Measurements from ENCODE around the gene CD44. TPM values are rescaled to one million over a fixed set of nuclear protein-coding genes. Genes with fewer than 3 reads are reported as not detected.

Gene CD44
- total and polyA plus RNA-seq, 2 experiments from 2014 or later = 405 to 519 TPM

GRCh38 chr11:35112846-35113105 lies 26.2 kb upstream of the CD44 start:
- no peaks in the 10 kb centered on the region for H3K36me3 ChIP-seq (ENCODE audit: low read depth)
- H2AFZ ChIP-seq = no peak overlapping the region
- no peaks in the 10 kb centered on the region for H3K79me2 ChIP-seq (ENCODE audit: insufficient read depth)
- no peak overlapping the region for H3K4me3 ChIP-seq
- in situ Hi-C loops (cut with MboI) = no loop called here
- no peak overlapping the region for H3K27ac ChIP-seq
- H3K4me1 ChIP-seq (ENCODE audit: insufficient read depth) = peaks cover 21% of the 10 kb centered on the region
- no peaks in the 10 kb centered on the region for H4K20me1 ChIP-seq (ENCODE audit: insufficient read depth)
- H3K9ac ChIP-seq = no peak overlapping the region
- H3K9me3 ChIP-seq (ENCODE audit: low read depth) = no peaks in the 10 kb centered on the region
- H3K4me2 ChIP-seq (ENCODE audit: unreplicated experiment) = no peak overlapping the region
- no peaks in the 10 kb centered on the region for H3K27me3 ChIP-seq (replicated peaks; ENCODE audit: insufficient read depth)
- DNase-seq = no peak
- no peaks in the 10 kb centered on the region for H3K9me2 ChIP-seq (ENCODE audit: insufficient read depth)
- TF ChIP-seq EZH2 (IDR thresholded peaks at IDR 0.05; ENCODE audit: insufficient read depth, poor library complexity, severe bottlenecking) = no peak
- no peak for TF ChIP-seq EZH2phosphoT487 (IDR thresholded peaks at IDR 0.05; ENCODE audit: insufficient read depth, low read depth)
- peaks cover 25% of the 10 kb centered on the region for H3F3A ChIP-seq (ENCODE audit: insufficient read depth)
- 100% methylated on average over 1 of the region's 1 CpG for WGBS, 2 experiments (ENCODE audit: low coverage in 1 of 2, low lambda C conversion rate in 2 of 2, missing lambda C conversion rate in 2 of 2)

- H3K4me1 ChIP-seq (ENCODE audit: insufficient read depth) = peaks cover 21% of the 10 kb centered on the region
- TF ChIP-seq EZH2 (IDR thresholded peaks at IDR 0.05; ENCODE audit: insufficient read depth, poor library complexity, severe bottlenecking) (no peak), EZH2phosphoT487 (IDR thresholded peaks at IDR 0.05; ENCODE audit: insufficient read depth, low read depth) (no peak)
- H3K4me3 ChIP-seq = no peak overlapping the region
- H3K4me2 ChIP-seq (ENCODE audit: unreplicated experiment) = no peak overlapping the region
- H3K9me3 ChIP-seq (ENCODE audit: low read depth) = no peaks in the 10 kb centered on the region
- no peaks in the 10 kb centered on the region for H3K27me3 ChIP-seq (replicated peaks; ENCODE audit: insufficient read depth)
- no peaks in the 10 kb centered on the region for H3K9me2 ChIP-seq (ENCODE audit: insufficient read depth)
- H2AFZ ChIP-seq = no peak overlapping the region
- H3K36me3 ChIP-seq (ENCODE audit: low read depth) = no peaks in the 10 kb centered on the region
- WGBS, 2 experiments (ENCODE audit: low coverage in 1 of 2, low lambda C conversion rate in 2 of 2, missing lambda C conversion rate in 2 of 2) = 93 to 95% methylated on average over 9 of the region's 9 CpGs
- peaks cover 22% of the 10 kb centered on the region for H3F3A ChIP-seq (ENCODE audit: insufficient read depth)
- no peak overlapping the region for H3K27ac ChIP-seq
- DNase-seq = no peak
- no peak overlapping the region for H3K9ac ChIP-seq
- H4K20me1 ChIP-seq (ENCODE audit: insufficient read depth) = no peaks in the 10 kb centered on the region
- no peaks in the 10 kb centered on the region for H3K79me2 ChIP-seq (ENCODE audit: insufficient read depth)
- in situ Hi-C loops (cut with MboI) = no loop called here
Observed at GRCh38 chr11:35114906-35115687, 23.9 kb upstream of the CD44 start.

GRCh38 chr11:35115688-35116030 lies 23.3 kb upstream of the CD44 start:
- no peak for DNase-seq

GRCh38 chr11:35116245-35116644 lies 22.7 kb upstream of the CD44 start:
- Histone ChIP-seq H2AFZ (no peak overlapping the region), H3K79me2 (ENCODE audit: insufficient read depth) (no peaks in the 10 kb centered on the region), H3K27ac (no peak overlapping the region), H3K9ac (no peak overlapping the region), H3K4me1 (ENCODE audit: insufficient read depth) (peaks cover 11% of the 10 kb centered on the region), H3K36me3 (ENCODE audit: low read depth) (no peaks in the 10 kb centered on the region), H3K9me2 (ENCODE audit: insufficient read depth) (no peaks in the 10 kb centered on the region), H3F3A (ENCODE audit: insufficient read depth) (peaks cover 10% of the 10 kb centered on the region), H3K27me3 (replicated peaks; ENCODE audit: insufficient read depth) (no peaks in the 10 kb centered on the region), H3K4me3 (no peak overlapping the region), H3K9me3 (ENCODE audit: low read depth) (no peaks in the 10 kb centered on the region), H3K4me2 (ENCODE audit: unreplicated experiment) (no peak overlapping the region), H4K20me1 (ENCODE audit: insufficient read depth) (no peaks in the 10 kb centered on the region)
- WGBS, 2 experiments (ENCODE audit: low coverage in 1 of 2, low lambda C conversion rate in 2 of 2, missing lambda C conversion rate in 2 of 2) = 86% methylated on average over 5 of the region's 5 CpGs
- in situ Hi-C loops (cut with MboI) = no loop called here
- peak; percentile 14 for DNase-seq
- no peak for TF ChIP-seq EZH2phosphoT487 (IDR thresholded peaks at IDR 0.05; ENCODE audit: insufficient read depth, low read depth)
- TF ChIP-seq EZH2 (IDR thresholded peaks at IDR 0.05; ENCODE audit: insufficient read depth, poor library complexity, severe bottlenecking) = no peak

More at GRCh38 chr11:35115688-35116030, 23.3 kb upstream of the CD44 start:
- no peaks in the 10 kb centered on the region for H3K36me3 ChIP-seq (ENCODE audit: low read depth)
- H4K20me1 ChIP-seq (ENCODE audit: insufficient read depth) = no peaks in the 10 kb centered on the region
- H3K27ac ChIP-seq = no peak overlapping the region
- H2AFZ ChIP-seq = no peak overlapping the region
- H3K9ac ChIP-seq = no peak overlapping the region
- H3K79me2 ChIP-seq (ENCODE audit: insufficient read depth) = no peaks in the 10 kb centered on the region
- no peak for TF ChIP-seq EZH2phosphoT487 (IDR thresholded peaks at IDR 0.05; ENCODE audit: insufficient read depth, low read depth)
- TF ChIP-seq EZH2 (IDR thresholded peaks at IDR 0.05; ENCODE audit: insufficient read depth, poor library complexity, severe bottlenecking) = no peak
- 93 to 95% methylated on average over 4 of the region's 4 CpGs for WGBS, 2 experiments (ENCODE audit: low coverage in 1 of 2, low lambda C conversion rate in 2 of 2, missing lambda C conversion rate in 2 of 2)
- no peaks in the 10 kb centered on the region for H3K9me2 ChIP-seq (ENCODE audit: insufficient read depth)
- no peaks in the 10 kb centered on the region for H3K27me3 ChIP-seq (replicated peaks; ENCODE audit: insufficient read depth)
- peaks cover 16% of the 10 kb centered on the region for H3K4me1 ChIP-seq (ENCODE audit: insufficient read depth)
- in situ Hi-C loops (cut with MboI) = no loop called here
- H3K4me3 ChIP-seq = no peak overlapping the region
- H3K4me2 ChIP-seq (ENCODE audit: unreplicated experiment) = no peak overlapping the region
- H3F3A ChIP-seq (ENCODE audit: insufficient read depth) = peaks cover 16% of the 10 kb centered on the region
- H3K9me3 ChIP-seq (ENCODE audit: low read depth) = no peaks in the 10 kb centered on the region

Data from GM23248 (cell line).